Neuronal stem cell (in vitro differentiated cells): ENCODE data around the gene YBEY.

Experiments
- DNase-seq: peaks from one replicate; pipeline ENCODE4 v3.0.0-alpha.2; 2013; ENCODE audit warnings: low spot score
- H2AFZ ChIP-seq: one replicate; pipeline ENCODE4 v1.6.1; 2013; ENCODE audit warnings: mild to moderate bottlenecking, low read length, inconsistent platforms
- H2AK5ac ChIP-seq: 2 replicates; pipeline ENCODE4 v1.6.1; 2013; ENCODE audit warnings: low read depth, mild to moderate bottlenecking, inconsistent platforms, low read length, moderate library complexity, mixed read lengths
- H2BK120ac ChIP-seq: 2 replicates; pipeline ENCODE4 v1.6.1; 2013; ENCODE audit warnings: low read depth, mild to moderate bottlenecking, inconsistent platforms, low read length, moderate library complexity, mixed read lengths
- H2BK12ac ChIP-seq: one replicate; pipeline ENCODE4 v1.6.1; 2013; ENCODE audit warnings: low read length, inconsistent platforms
- H2BK15ac ChIP-seq: 2 replicates; pipeline ENCODE4 v1.6.1; 2013; ENCODE audit warnings: mild to moderate bottlenecking, low read length, inconsistent platforms, mixed read lengths
- H2BK5ac ChIP-seq: one replicate; pipeline ENCODE4 v1.6.1; 2013; ENCODE audit warnings: inconsistent platforms, mild to moderate bottlenecking, low read length, moderate library complexity
- H3K14ac ChIP-seq: one replicate; pipeline ENCODE4 v1.6.1; 2013; ENCODE audit warnings: low read length, inconsistent platforms
- H3K18ac ChIP-seq: 2 replicates; pipeline ENCODE4 v1.6.1; 2013; ENCODE audit warnings: low read length, inconsistent platforms
- H3K23ac ChIP-seq: 2 replicates; pipeline ENCODE4 v1.6.1; 2013; ENCODE audit warnings: low read depth, mild to moderate bottlenecking, mixed read lengths, low read length, inconsistent platforms; ENCODE audit not compliant: poor library complexity
- H3K27ac ChIP-seq: replicated peaks from 3 replicates; pipeline ENCODE4 v1.5.1; 2013; ENCODE audit warnings: low read length, inconsistent platforms
- H3K27me3 ChIP-seq, 3 experiments: 2 replicates each; pipeline ENCODE4 v1.6.1; 2013; ENCODE audit warnings: low read length in 3 of 3, mild to moderate bottlenecking in 2 of 3, inconsistent platforms in 1 of 3, low read depth in 1 of 3, mixed read lengths in 1 of 3, moderate library complexity in 1 of 3; ENCODE audit not compliant: control insufficient read depth in 3 of 3, insufficient read depth in 3 of 3
- H3K36me3 ChIP-seq, 2 donors: replicated peaks in 1 of 2; 2 replicates each; pipeline ENCODE4 v1.6.1; 2013; ENCODE audit warnings: low read length in 2 of 2; ENCODE audit not compliant: control insufficient read depth in 2 of 2, insufficient read depth in 2 of 2
- H3K4ac ChIP-seq: 2 replicates; pipeline ENCODE4 v1.6.1; 2013; ENCODE audit warnings: inconsistent platforms, mild to moderate bottlenecking, low read length, moderate library complexity
- H3K4me1 ChIP-seq, 2 donors: 1 replicate in 1 of 2; 2 replicates in 1 of 2; pipeline ENCODE4 v1.6.1; 2013; ENCODE audit warnings: low read length in 2 of 2, low read depth in 1 of 2; ENCODE audit not compliant: control insufficient read depth in 2 of 2, insufficient read depth in 1 of 2
- H3K4me2 ChIP-seq: one replicate; pipeline ENCODE4 v1.6.1; 2013; ENCODE audit warnings: mild to moderate bottlenecking, low read length, inconsistent platforms; ENCODE audit not compliant: insufficient read depth, poor library complexity, severe bottlenecking
- H3K4me3 ChIP-seq, 2 donors: 2 replicates each; pipeline ENCODE4 v1.5.1; 2013; ENCODE audit warnings: low read length in 2 of 2, mild to moderate bottlenecking in 2 of 2, inconsistent platforms in 1 of 2, moderate library complexity in 1 of 2
- H3K79me1 ChIP-seq: one replicate; pipeline ENCODE4 v1.6.1; 2013; ENCODE audit warnings: low read depth, mild to moderate bottlenecking, inconsistent platforms, low read length, moderate library complexity
- H3K9ac ChIP-seq: one replicate; pipeline ENCODE4 v1.6.1; 2013; ENCODE audit warnings: mild to moderate bottlenecking, low read depth, low read length, inconsistent platforms; ENCODE audit not compliant: poor library complexity
- H3K9me3 ChIP-seq, 2 donors: replicated peaks in 1 of 2; 2 replicates each; pipeline versions ENCODE3 to v1.6.1; 2013; ENCODE audit warnings: low read length in 2 of 2, mild to moderate bottlenecking in 2 of 2, inconsistent platforms in 1 of 2, low read depth in 1 of 2, mixed read lengths in 1 of 2, moderate library complexity in 1 of 2; ENCODE audit not compliant: control insufficient read depth in 2 of 2, insufficient read depth in 1 of 2
- H4K8ac ChIP-seq: one replicate; pipeline ENCODE4 v1.6.1; 2013; ENCODE audit warnings: low read depth, mild to moderate bottlenecking, inconsistent platforms, low read length, moderate library complexity
- H4K91ac ChIP-seq: one replicate; pipeline ENCODE4 v1.6.1; 2013; ENCODE audit warnings: low read length, low read depth, mild to moderate bottlenecking, inconsistent platforms; ENCODE audit not compliant: poor library complexity
- WGBS, 2 donors: extraction: QIAGEN DNeasy Blood & Tissue Kit; methylation state at CpG; one replicate each; pipeline ENCODE4 v1.1.7; 2013; ENCODE audit warnings: missing lambda C conversion rate in 2 of 2, mixed read lengths in 1 of 2; ENCODE audit not compliant: insufficient read length in 2 of 2, insufficient replicate concordance in 1 of 2; ENCODE audit errors: extremely low coverage in 2 of 2; 5-methylcytosine and 5-hydroxymethylcytosine counted together

The YBEY gene

DNA sequence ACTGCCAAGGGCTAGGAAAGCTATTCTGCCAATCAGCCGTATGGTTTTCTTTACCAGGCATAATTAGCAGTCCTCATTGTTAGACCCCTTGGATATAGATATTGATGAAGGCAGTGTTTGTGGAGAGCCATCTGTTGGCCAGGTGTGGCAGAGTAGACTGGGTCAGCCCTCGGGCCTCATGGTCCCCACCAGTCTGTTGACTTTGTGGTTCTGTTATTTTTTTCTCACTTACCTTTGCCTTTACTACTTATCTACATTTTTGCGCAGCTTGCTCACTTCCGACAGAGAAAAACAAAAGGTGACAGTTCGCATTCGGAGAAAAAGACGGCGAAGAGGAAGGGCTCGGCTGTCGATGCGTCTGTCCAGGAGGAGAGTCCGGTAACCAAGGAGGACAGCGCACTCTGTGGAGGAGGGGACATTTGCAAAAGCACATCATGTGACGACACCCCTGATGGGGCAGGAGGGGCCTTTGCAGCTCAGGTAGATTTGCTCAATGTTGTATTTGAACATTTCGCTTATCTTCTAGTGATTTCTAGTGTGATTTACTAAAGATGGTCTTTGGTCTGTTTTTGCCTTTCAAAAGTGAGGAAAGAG lies 40.1 kb downstream of the YBEY start:
- Histone ChIP-seq H3K9me3 (no peaks in the 10 kb centered on the region), H3K79me1 (peaks cover 11% of the 10 kb centered on the region), H3K18ac (no peak overlapping the region), H4K91ac (no peak overlapping the region), H3K4me1 (peaks cover 10 to 16% of the 10 kb centered on the region in 2 donors), H3K4me2 (no peak overlapping the region), H2BK120ac (no peak overlapping the region), H3K4ac (no peak overlapping the region), H3K27me3 (no peaks in the 10 kb centered on the region), H2AFZ (no peak overlapping the region), H3K23ac (no peak overlapping the region), H3K9ac (no peak overlapping the region), H4K8ac (no peak overlapping the region), H2BK15ac (no peak overlapping the region), H2AK5ac (no peak overlapping the region), H2BK5ac (no peak overlapping the region), H3K14ac (no peak overlapping the region), H3K4me3 (no peak overlapping the region), H3K27ac (no peak overlapping the region), H2BK12ac (no peak overlapping the region), H3K36me3 (peaks cover 17 to 65% of the 10 kb centered on the region in 2 donors)
- WGBS, 2 donors = no CpG with 5 or more reads among the region's 15 CpGs
- DNase-seq = no peak

DNA sequence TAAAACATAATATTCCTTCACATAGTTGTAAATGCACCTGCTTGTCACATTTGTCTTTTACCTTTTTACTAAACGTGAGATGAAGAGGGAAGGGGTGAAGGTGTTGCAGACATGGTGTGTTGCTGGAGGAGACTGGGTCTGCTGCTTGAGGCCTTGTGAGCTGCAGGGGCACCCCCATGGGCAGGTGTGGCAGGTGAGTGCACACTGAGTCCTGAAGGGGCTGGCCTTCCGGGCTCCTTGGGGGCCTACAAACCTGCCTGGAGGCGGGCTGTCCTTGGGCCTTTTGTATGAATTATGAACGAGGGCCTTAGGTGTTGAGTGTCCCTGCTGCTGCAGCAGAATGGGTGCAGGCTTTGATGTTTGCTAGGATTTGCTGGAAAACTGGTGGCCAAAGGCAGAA lies 41.6 kb downstream of the YBEY start:
- H3K9me3 ChIP-seq = no peaks in the 10 kb centered on the region
- H2AK5ac ChIP-seq = no peak overlapping the region
- peak overlapping the region; percentile 37 for H3K9ac ChIP-seq
- H3K27ac ChIP-seq = no peak overlapping the region
- H3K79me1 ChIP-seq = peaks cover 5% of the 10 kb centered on the region
- H3K23ac ChIP-seq = no peak overlapping the region
- peaks cover 3 to 5% of the 10 kb centered on the region in 2 donors for H3K4me1 ChIP-seq
- H2BK15ac ChIP-seq = no peak overlapping the region
- no peak overlapping the region for H4K91ac ChIP-seq
- no peak overlapping the region for H2BK12ac ChIP-seq
- DNase-seq = no peak
- no peak overlapping the region for H3K14ac ChIP-seq
- no peak overlapping the region for H2AFZ ChIP-seq
- H3K4me2 ChIP-seq = no peak overlapping the region
- H3K4me3 ChIP-seq = no peak overlapping the region
- H2BK120ac ChIP-seq = no peak overlapping the region
- H3K4ac ChIP-seq = no peak overlapping the region
- no peak overlapping the region for H3K18ac ChIP-seq
- no peak overlapping the region for H2BK5ac ChIP-seq
- no peaks in the 10 kb centered on the region for H3K27me3 ChIP-seq
- no CpG with 5 or more reads among the region's 4 CpGs for WGBS, 2 donors
- peaks cover 14 to 65% of the 10 kb centered on the region in 2 donors for H3K36me3 ChIP-seq
- H4K8ac ChIP-seq = no peak overlapping the region

DNA sequence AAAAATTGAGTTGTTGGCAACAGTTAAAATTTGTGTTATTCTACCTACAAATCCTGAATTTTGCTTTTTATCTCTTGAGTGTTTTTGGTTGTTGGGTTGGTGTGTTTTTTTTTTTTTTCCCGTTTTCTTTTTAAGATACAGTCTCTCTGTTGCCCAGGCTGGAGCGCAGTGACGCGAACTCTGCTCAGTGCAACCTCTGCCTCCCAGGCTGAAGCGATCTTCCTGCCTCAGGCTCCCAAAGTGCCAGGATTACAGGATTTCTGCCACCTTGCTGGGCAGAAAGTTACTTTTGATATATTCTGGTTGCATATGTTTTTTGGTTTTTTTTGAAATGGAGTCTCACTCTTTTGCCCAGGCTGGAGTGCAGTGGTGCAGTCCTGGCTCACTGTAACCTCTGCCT lies 42.0 kb downstream of the YBEY start:
- no peak overlapping the region for H4K91ac ChIP-seq
- H2BK120ac ChIP-seq = no peak overlapping the region
- H2BK5ac ChIP-seq = no peak overlapping the region
- H3K36me3 ChIP-seq = peaks cover 16 to 65% of the 10 kb centered on the region in 2 donors
- H3K9me3 ChIP-seq = no peaks in the 10 kb centered on the region
- no peak overlapping the region for H3K14ac ChIP-seq
- no peak overlapping the region for H2AFZ ChIP-seq
- H3K4me1 ChIP-seq = peaks cover 3 to 5% of the 10 kb centered on the region in 2 donors
- no peak for DNase-seq
- no peak overlapping the region for H2BK12ac ChIP-seq
- H2BK15ac ChIP-seq = no peak overlapping the region
- no peak overlapping the region for H3K23ac ChIP-seq
- peaks cover 5% of the 10 kb centered on the region for H3K79me1 ChIP-seq
- H2AK5ac ChIP-seq = no peak overlapping the region
- H3K4me3 ChIP-seq = no peak overlapping the region
- no peak overlapping the region for H3K9ac ChIP-seq
- no peak overlapping the region for H3K4me2 ChIP-seq
- no peaks in the 10 kb centered on the region for H3K27me3 ChIP-seq
- no peak overlapping the region for H3K18ac ChIP-seq
- H3K4ac ChIP-seq = no peak overlapping the region
- no CpG with 5 or more reads among the region's 5 CpGs for WGBS, 2 donors
- H4K8ac ChIP-seq = no peak overlapping the region
- H3K27ac ChIP-seq = no peak overlapping the region

DNA sequence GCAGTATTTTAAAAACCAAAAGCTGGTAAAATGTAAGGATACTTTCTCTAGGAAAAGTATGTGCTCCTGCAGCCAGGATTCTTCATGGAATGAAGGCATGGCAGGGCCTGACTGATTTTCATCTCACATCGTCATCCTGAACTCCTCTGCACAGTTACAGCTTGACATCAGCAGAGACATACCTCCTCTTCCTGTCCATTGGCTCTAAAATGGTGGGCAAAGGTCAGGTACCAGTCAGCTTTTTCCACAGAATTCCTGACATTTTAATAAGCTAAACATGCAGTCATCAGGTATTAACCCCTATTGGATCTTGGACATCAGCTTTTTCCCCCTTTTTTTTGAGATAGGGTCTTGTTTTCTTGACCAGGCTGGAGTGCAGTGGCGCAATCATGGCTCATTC lies 43.7 kb downstream of the YBEY start:
- H3K36me3 ChIP-seq = peaks cover 22 to 73% of the 10 kb centered on the region in 2 donors
- H2AK5ac ChIP-seq = no peak overlapping the region
- H3K23ac ChIP-seq = no peak overlapping the region
- peaks cover 3 to 5% of the 10 kb centered on the region in 2 donors for H3K4me1 ChIP-seq
- no peak overlapping the region for H3K4ac ChIP-seq
- H2BK120ac ChIP-seq = no peak overlapping the region
- WGBS, 2 donors = no CpG with 5 or more reads among the region's 2 CpGs
- no peak overlapping the region for H2BK15ac ChIP-seq
- no peak overlapping the region for H4K91ac ChIP-seq
- H3K9ac ChIP-seq = no peak overlapping the region
- H3K4me3 ChIP-seq = no peak overlapping the region
- no peak overlapping the region for H3K27ac ChIP-seq
- peaks cover 6% of the 10 kb centered on the region for H3K79me1 ChIP-seq
- no peak overlapping the region for H2BK5ac ChIP-seq
- no peak overlapping the region for H2BK12ac ChIP-seq
- no peak overlapping the region for H3K18ac ChIP-seq
- H3K27me3 ChIP-seq = no peaks in the 10 kb centered on the region
- no peak overlapping the region for H4K8ac ChIP-seq
- no peak overlapping the region for H3K4me2 ChIP-seq
- no peak overlapping the region for H2AFZ ChIP-seq
- DNase-seq = no peak
- H3K9me3 ChIP-seq = no peaks in the 10 kb centered on the region
- no peak overlapping the region for H3K14ac ChIP-seq
